Testis (tissue), 2 donors: ENCODE measurements around the gene FBH1.

Experiments used
- CTCF ChIP-seq, 3 experiments: fragments of 450-650 bp in 2 of 3; fragments of 200-600 bp in 1 of 3; sonication (generic) in 1 of 3; IDR thresholded peaks; one replicate each; pipeline ENCODE4 v1.5.1; 2016 to 2019; ENCODE audit warnings: antibody characterized with exemption in 3 of 3, mild to moderate bottlenecking in 2 of 3, moderate library complexity in 1 of 3
- POLR2A ChIP-seq: fragments of 450-650 bp; IDR thresholded peaks from one replicate; pipeline ENCODE4 v1.6.1; 2017; ENCODE audit warnings: antibody characterized with exemption, mild to moderate bottlenecking, moderate library complexity

- TF ChIP-seq POLR2A: no peak
- no peak for TF ChIP-seq CTCF (IDR thresholded peaks at IDR 0.05)
Observed at GRCh38 chr10:5952731-5953385, 62.8 kb downstream of the FBH1 start.
